Thyroid gland (tissue), 4 donors: ENCODE results near the gene HPRT1. TPM values are rescaled to one million over a fixed set of nuclear protein-coding genes. Genes with fewer than 3 reads are reported as not detected.
"Not testable (repeated sequence)": the region's sequence is repeated elsewhere in the genome, so short reads cannot be mapped to it uniquely, and the experiment has no call there.

Experiments used
- DNase-seq, 2 donors: peaks; one replicate each; pipeline ENCODE4 v3.0.0-alpha.2; 2019
- H3K27ac ChIP-seq, 3 donors: fragments of 200-600 bp; sonication (generic); 1 replicate in 2 of 3; 2 replicates in 1 of 3; pipeline ENCODE4 v1.5.1; 2016 to 2019; ENCODE audit warnings: mild to moderate bottlenecking in 1 of 3, moderate library complexity in 1 of 3
- H3K27me3 ChIP-seq: fragments of 200-600 bp; sonication (generic); one replicate; pipeline ENCODE4 v1.5.1; 2019
- H3K36me3 ChIP-seq, 2 donors: fragments of 200-600 bp; sonication (generic); one replicate each; pipeline ENCODE4 v1.5.1; 2016 to 2019
- H3K4me1 ChIP-seq, 2 donors: fragments of 200-600 bp; sonication (generic); one replicate each; pipeline ENCODE4 v1.5.1; 2017 to 2019
- H3K4me3 ChIP-seq, 3 donors: fragments of 200-600 bp; sonication (generic); replicated peaks in 1 of 3; 1 replicate in 2 of 3; 2 replicates in 1 of 3; pipeline ENCODE4 v1.5.1; 2016; ENCODE audit warnings: mild to moderate bottlenecking in 1 of 3
- H3K9me3 ChIP-seq: fragments of 200-600 bp; sonication (generic); one replicate; pipeline ENCODE4 v1.5.1; 2017
- CTCF ChIP-seq, 6 experiments: fragments of 200-600 bp in 3 of 6; fragments of 450-650 bp in 3 of 6; sonication (generic) in 3 of 6; IDR thresholded peaks; one replicate each; pipeline ENCODE4 v1.5.1; 2016 to 2019; ENCODE audit warnings: antibody characterized with exemption in 6 of 6, mild to moderate bottlenecking in 2 of 6, inconsistent platforms in 1 of 6, moderate library complexity in 1 of 6
- POLR2A ChIP-seq, 2 donors: fragments of 450-650 bp; IDR thresholded peaks; one replicate each; pipeline ENCODE4 v1.6.1; 2017; ENCODE audit warnings: antibody characterized with exemption in 2 of 2, mild to moderate bottlenecking in 2 of 2, moderate library complexity in 1 of 2
- WGBS, 2 donors: methylation state at CpG; one replicate each; pipeline ENCODE4 v1.1.5; 2017; 5-methylcytosine and 5-hydroxymethylcytosine counted together
- intact Hi-C: fragments of 100-400 bp; cut with DNase I; formaldehyde crosslinking; loops from one replicate; pipeline ENCODE4 v1.15.1; 2023
- total RNA-seq, 4 donors: library from RNA; depleted of rRNA; stranded (reverse); fragments of >200 nt; gene quantifications; one replicate each; pipeline ENCODE4 v1.2.3, GENCODE V29; 2016

HPRT1 gene
- total RNA-seq, 4 donors from 2014 or later: 13.4 to 29.2 (median 21.2) TPM

GRCh38 chrX:134457708-134458107 lies 2.3 kb upstream of the HPRT1 start:
- Histone ChIP-seq H3K36me3 (no peaks in the 10 kb centered on the region), H3K4me3 (no peak overlapping the region), H3K27ac (no peak overlapping the region), H3K27me3 (no peaks in the 10 kb centered on the region), H3K4me1 (no peaks in the 10 kb centered on the region), H3K9me3 (no peaks in the 10 kb centered on the region)
- intact Hi-C loops: no loop called here
- DNase-seq: no peak
- WGBS, 2 donors: 52 to 70% methylated on average over 4 to 5 of the region's 5 CpGs
- TF ChIP-seq CTCF (IDR thresholded peaks at IDR 0.05): no peak
- TF ChIP-seq POLR2A (IDR thresholded peaks at IDR 0.05): no peak

GRCh38 chrX:134459683-134460004 lies 321 bp upstream of the HPRT1 start:
- H3K9me3 ChIP-seq: no peaks in the 10 kb centered on the region

GRCh38 chrX:134460862-134461220 lies 876 bp downstream of the HPRT1 start:
- Histone ChIP-seq H3K36me3 (no peaks in the 10 kb centered on the region), H3K4me3 (peak overlapping the region in 1 of 3 donors; percentile 54), H3K27me3 (no peaks in the 10 kb centered on the region), H3K9me3 (no peaks in the 10 kb centered on the region), H3K27ac (peak overlapping the region in 1 of 3 donors; percentile 80), H3K4me1 (no peaks in the 10 kb centered on the region)
- TF ChIP-seq CTCF (IDR thresholded peaks at IDR 0.05) (no peak), POLR2A (IDR thresholded peaks at IDR 0.05) (no peak)
- intact Hi-C loops: no loop called here
- WGBS, 2 donors: 1 to 9% methylated on average over 6 to 9 of the region's 9 CpGs
- no peak for DNase-seq

More at GRCh38 chrX:134459683-134460004, 321 bp upstream of the HPRT1 start:
- 10% methylated on average over 12 of the region's 12 CpGs; no CpG with 5 or more reads in 1 of the 2 donors for WGBS, 2 donors
- intact Hi-C loops: no loop called here
- peak overlapping the region in 1 of 3 donors; percentile 54 for H3K4me3 ChIP-seq
- peak overlapping the region in 2 of 3 donors; percentile 36 to 80 for H3K27ac ChIP-seq
- no peak for TF ChIP-seq CTCF (IDR thresholded peaks at IDR 0.05)
- no peak for TF ChIP-seq POLR2A (IDR thresholded peaks at IDR 0.05)
- no peaks in the 10 kb centered on the region for H3K27me3 ChIP-seq
- no peak for DNase-seq
- H3K4me1 ChIP-seq: no peaks in the 10 kb centered on the region
- H3K36me3 ChIP-seq: no peaks in the 10 kb centered on the region

DNA sequence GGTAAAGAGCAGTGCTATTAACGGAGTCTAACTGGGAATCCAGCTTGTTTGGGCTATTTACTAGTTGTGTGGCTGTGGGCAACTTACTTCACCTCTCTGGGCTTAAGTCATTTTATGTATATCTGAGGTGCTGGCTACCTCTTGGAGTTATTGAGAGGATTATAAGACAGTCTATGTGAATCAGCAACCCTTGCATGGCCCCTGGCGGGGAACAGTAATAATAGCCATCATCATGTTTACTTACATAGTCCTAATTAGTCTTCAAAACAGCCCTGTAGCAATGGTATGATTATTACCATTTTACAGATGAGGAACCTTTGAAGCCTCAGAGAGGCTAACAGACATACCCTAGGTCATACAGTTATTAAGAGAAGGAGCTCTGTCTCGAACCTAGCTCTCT lies 1.5 kb downstream of the HPRT1 start:
- no peak for DNase-seq
- intact Hi-C loops: no loop called here
- no peak overlapping the region for H3K27ac ChIP-seq
- no peak overlapping the region for H3K4me3 ChIP-seq
- TF ChIP-seq CTCF (IDR thresholded peaks at IDR 0.05): no peak
- no peak for TF ChIP-seq POLR2A (IDR thresholded peaks at IDR 0.05)
- no peaks in the 10 kb centered on the region for H3K27me3 ChIP-seq
- WGBS, 2 donors: 96% methylated on average over 3 of the region's 3 CpGs
- H3K36me3 ChIP-seq: no peaks in the 10 kb centered on the region
- H3K9me3 ChIP-seq: no peaks in the 10 kb centered on the region
- H3K4me1 ChIP-seq: no peaks in the 10 kb centered on the region

- Histone ChIP-seq H3K27ac (no peak overlapping the region), H3K27me3 (no peaks in the 10 kb centered on the region), H3K36me3 (no peaks in the 10 kb centered on the region), H3K9me3 (no peaks in the 10 kb centered on the region), H3K4me3 (no peak overlapping the region), H3K4me1 (no peaks in the 10 kb centered on the region)
- WGBS, 2 donors: 65 to 88% methylated on average over 2 of the region's 2 CpGs
- intact Hi-C loops: no loop called here
- DNase-seq: no peak
- no peak for TF ChIP-seq CTCF (IDR thresholded peaks at IDR 0.05)
- TF ChIP-seq POLR2A (IDR thresholded peaks at IDR 0.05): no peak
Measured at GRCh38 chrX:134462927-134463326, 3.0 kb downstream of the HPRT1 start.

GRCh38 chrX:134464453-134464852 lies 4.5 kb downstream of the HPRT1 start:
- intact Hi-C loops: not testable (repeated sequence)
- WGBS, 2 donors: 93 to 95% methylated on average over 6 of the region's 6 CpGs

More at GRCh38 chrX:134464453-134464852, 4.5 kb downstream of the HPRT1 start:
- H3K27me3 ChIP-seq, H3K36me3 ChIP-seq, H3K27ac ChIP-seq, H3K4me3 ChIP-seq, H3K4me1 ChIP-seq, DNase-seq, H3K9me3 ChIP-seq: not testable (repeated sequence)
